ENCODE data around the gene WSB1.

DNA sequence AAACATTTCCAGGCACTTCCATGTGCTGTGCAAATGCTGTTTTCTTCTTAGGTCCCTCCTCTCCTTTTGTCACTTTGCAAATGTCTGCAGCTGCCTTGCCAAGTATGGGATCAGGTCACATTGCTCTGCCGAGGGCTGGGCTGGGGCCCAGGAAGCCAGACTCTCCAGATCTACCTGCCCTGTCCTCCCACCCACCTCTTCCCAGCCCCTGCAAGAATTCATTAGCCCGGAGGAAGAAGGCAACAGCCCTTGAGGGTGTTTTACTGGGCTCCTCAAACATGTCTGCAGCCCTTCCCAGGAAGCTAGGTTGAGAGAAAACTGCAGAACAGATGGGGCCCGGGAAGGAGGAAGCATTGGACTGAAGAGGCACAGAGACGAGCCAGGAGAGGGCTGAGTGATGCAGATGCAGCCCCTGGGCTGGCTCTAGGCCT, 47.1 kb downstream of the WSB1 start:
- TF ChIP-seq, protein P1, sequence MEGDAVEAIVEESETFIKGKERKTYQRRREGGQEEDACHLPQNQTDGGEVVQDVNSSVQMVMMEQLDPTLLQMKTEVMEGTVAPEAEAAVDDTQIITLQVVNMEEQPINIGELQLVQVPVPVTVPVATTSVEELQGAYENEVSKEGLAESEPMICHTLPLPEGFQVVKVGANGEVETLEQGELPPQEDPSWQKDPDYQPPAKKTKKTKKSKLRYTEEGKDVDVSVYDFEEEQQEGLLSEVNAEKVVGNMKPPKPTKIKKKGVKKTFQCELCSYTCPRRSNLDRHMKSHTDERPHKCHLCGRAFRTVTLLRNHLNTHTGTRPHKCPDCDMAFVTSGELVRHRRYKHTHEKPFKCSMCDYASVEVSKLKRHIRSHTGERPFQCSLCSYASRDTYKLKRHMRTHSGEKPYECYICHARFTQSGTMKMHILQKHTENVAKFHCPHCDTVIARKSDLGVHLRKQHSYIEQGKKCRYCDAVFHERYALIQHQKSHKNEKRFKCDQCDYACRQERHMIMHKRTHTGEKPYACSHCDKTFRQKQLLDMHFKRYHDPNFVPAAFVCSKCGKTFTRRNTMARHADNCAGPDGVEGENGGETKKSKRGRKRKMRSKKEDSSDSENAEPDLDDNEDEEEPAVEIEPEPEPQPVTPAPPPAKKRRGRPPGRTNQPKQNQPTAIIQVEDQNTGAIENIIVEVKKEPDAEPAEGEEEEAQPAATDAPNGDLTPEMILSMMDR (conservative IDR thresholded peaks at IDR 0.05): no peak
- no peak for TF ChIP-seq EZH2 (IDR thresholded peaks at IDR 0.05; ENCODE audit: low read depth)

Data from PC-9 (cell line).